Activated CD4-positive, alpha-beta T cell treated with anti-CD3 and anti-CD28 coated beads for 48 hours (primary cell): ENCODE results near the gene TENM4.

Experiments used
- DNase-seq: peaks from one replicate; pipeline ENCODE4 v3.0.0-alpha.2; 2020

Gene TENM4

DNA sequence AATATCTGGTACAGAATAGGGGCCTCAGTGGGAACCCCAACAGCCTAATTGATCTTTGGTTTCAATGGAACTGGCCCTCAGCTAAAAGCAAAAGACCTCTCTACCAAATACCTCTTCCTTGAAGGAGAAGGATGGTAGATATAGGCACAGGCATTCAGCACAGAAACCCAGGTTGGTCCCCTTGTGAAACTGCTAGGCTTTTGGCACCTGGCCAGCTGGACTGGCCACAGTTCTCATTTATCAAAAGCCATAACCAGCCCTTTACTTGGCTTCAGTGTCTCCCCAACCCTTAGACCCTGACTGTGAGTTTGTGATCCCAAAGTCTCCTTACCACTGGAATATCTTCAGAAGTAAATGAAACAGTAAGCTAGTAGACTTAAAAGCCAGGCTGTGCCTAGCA lies 152.9 kb downstream of the TENM4 start:
- DNase-seq: no peak

DNA sequence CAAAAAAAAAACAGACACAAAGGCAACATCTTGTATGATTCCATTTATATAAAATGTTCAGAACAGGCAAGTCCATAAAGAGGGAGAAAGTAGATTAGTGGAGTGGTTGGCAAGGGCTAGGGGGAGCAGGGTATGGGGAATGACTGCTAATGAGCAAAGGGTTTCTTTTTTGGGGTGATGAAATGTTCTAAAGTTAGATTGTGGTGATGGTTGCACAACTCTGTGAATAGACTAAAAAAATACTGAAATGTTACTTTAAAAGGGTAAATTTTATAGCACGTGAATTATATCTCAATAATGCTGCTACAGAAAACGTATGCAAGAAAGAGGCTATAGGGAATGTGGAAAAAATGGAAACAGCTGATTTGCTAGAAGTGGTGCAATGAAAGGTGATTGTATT lies 155.1 kb downstream of the TENM4 start:
- no peak for DNase-seq

DNA sequence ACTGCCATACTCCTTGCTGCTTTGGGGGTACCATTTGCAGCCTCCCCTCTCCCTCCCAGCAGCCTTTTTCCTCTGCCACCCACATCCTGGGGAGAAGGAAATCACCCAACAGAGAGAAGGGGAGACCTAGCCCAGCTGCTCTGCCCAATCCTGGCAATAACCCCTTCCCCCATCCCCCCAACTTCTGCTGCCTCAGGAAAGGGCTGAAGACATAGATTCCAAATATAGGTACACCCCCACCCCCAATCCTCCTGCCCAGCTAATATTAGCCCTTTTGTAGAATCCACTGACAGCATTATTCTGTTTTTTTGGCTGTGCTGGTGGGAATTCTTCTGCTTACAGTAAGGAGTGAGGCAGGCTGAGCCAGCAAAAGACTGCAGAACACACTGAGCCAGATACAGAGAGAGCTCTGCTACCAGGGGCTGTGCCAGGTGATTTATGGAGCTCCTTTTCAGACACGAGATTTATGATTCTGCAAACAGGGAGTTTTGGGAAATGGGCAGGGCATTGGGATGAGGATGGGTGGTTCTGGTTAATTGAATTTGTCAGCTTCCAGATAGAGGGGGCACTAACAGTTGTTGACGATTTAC lies 164.0 kb downstream of the TENM4 start:
- no peak for DNase-seq

DNA sequence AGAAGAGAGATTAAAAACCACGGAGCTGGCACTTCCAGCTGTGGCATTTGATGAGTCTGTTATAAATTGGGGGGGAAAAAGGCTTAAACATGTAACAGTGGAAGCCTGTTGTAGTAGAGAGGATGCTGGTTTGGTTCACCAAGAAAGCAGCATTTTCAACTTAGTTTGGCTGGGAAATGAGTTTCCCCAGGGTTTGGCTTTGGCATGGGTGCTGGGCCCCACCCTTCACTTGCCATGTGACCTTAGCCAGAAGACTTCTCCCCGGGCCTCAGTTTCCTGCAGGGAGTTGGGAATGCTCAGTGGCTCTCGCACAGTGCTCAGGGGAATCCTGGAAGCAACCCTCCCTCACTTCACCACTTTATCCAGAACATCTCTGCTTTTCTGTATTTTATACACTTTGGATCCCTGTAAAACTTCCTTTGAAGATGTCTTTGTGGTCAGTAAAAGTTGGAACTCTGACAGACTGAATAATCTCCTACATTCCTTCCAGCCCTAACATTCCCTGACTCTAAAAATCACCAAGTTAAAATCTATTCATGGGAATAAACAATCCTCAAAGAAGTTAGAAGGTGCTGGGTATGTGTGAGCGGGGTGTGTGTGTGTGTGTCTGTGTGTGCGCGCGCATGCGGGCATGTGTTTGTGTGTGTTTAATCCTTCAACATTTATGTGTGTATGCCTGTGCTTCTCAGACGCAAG lies 166.0 kb downstream of the TENM4 start:
- DNase-seq: no peak

GRCh38 chr11:79273781-79274180 lies 167.0 kb downstream of the TENM4 start:
- no peak for DNase-seq

GRCh38 chr11:79269611-79270307 lies 171.1 kb downstream of the TENM4 start:
- no peak for DNase-seq

- no peak for DNase-seq
Measured at GRCh38 chr11:79266396-79266795, 174.4 kb downstream of the TENM4 start.

- no peak for DNase-seq
Measured at GRCh38 chr11:79265756-79266322, 175.0 kb downstream of the TENM4 start.

DNA sequence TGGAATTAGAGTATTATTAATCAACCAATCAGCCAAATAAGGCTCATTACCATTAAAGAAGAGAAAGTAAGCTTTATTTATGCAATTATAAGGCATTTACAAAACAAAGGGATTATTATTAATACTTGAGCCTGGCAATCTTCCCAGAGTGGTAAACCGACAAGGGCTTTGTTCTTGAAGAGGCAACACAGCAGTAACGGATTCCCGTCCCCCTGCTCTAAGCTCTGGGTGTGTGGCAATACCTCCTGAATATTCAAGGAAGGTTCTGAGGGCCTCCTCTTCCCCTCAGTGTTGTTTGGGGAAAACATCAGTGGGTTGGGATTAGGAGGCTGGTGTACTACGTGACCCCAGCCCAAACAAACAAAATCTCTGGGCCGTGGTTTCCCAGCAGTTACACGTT lies 176.5 kb downstream of the TENM4 start:
- DNase-seq: no peak

- DNase-seq: no peak
Measured at GRCh38 chr11:79263001-79263400, 177.8 kb downstream of the TENM4 start.

DNA sequence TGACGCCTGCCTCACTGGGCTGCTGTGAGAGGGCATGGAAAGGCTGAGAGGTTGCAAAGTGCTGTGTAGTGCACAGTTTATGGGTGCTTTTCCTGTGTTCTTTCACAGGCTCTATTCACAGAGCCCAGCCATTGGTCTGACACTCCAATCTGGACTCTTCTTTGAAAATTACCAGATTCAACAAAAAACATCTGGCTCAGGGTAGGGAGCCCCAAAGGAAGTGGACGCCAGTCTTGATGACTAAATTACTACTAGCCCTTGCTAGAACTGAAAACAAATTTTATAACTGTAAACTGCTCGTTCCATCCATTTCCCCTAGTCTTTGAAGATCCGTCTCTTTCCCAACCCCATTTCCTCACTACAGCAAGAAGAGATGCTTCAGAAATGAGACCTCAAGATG lies 178.6 kb downstream of the TENM4 start:
- no peak for DNase-seq

DNA sequence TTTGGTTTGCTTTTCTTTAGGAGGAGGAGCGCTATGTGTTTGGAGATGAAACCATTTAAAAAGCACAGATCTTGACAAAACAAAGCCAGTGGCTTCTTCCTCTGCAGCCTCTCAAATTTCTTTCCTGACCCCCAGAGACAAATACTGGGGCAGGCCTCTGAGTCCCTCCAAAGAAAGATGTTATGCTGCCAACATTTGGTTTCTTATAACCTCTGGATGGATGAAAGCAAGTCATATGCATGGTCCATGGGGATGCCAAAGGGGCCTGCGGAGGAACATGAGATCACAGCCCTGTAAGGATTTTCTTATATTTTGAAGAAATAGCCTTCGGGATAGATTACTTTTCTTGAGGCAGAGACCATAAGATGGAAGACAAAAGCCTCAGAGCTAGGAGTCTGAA lies 179.1 kb downstream of the TENM4 start:
- no peak for DNase-seq

DNA sequence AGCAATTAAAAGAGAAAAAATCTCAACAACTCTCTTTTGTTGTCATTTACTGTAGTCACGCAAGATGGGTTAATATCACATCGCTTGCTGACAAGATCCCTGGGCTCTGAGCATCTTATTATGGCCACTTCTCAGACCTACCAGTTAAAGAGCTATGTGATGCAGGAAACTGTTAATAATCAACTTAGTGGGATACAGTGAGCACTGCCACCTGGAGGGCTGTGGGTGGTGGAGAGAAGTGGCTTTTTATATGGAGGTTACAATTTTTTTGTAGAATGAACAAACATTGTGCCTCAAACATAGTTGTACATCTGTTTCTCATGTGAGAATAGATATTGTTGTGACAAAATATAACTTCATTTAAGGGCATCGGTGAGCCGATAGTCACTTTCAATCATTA lies 181.0 kb downstream of the TENM4 start:
- no peak for DNase-seq

DNA sequence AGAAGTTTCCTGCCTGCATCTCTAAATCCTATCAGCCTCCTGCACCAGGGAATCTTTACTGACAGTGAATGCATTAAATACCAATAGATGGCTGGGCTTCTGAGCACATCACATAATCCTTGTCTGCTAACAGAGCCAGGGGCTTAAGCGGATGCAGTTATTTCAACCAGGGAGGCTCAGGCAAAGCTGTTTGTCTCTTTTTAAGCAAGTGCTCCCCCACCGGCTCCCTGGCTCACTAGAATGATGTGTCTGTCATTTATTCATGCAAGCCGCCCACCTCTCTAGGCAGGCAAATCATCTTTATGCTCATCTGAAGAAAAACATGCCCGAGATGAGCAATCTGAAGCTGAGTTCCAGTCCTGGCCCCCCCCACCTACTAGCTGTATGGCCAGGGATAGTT lies 182.3 kb downstream of the TENM4 start:
- no peak for DNase-seq

GRCh38 chr11:79255965-79256364 lies 184.9 kb downstream of the TENM4 start:
- DNase-seq: no peak

DNA sequence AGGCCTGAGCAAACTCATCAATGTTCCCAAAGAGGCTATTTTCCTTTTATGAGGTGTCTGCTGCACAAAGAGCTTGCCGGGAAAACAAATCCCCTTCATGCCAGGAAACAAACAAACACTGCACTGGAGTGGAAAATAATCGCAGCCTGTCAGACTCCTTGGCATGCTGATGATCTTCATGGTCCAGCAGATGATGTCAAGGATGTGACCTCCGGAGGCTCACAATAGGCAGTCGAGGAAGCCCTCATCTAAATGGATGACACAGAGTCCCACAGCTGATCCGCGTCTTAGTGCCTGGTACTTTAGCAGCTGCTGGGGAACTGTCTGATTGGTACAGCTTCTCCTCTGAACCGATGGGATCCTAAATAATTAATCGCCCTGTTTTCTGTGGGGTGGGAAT lies 187.6 kb downstream of the TENM4 start:
- no peak for DNase-seq

- no peak for DNase-seq
Measured at GRCh38 chr11:79249295-79249993, 191.4 kb downstream of the TENM4 start.

DNA sequence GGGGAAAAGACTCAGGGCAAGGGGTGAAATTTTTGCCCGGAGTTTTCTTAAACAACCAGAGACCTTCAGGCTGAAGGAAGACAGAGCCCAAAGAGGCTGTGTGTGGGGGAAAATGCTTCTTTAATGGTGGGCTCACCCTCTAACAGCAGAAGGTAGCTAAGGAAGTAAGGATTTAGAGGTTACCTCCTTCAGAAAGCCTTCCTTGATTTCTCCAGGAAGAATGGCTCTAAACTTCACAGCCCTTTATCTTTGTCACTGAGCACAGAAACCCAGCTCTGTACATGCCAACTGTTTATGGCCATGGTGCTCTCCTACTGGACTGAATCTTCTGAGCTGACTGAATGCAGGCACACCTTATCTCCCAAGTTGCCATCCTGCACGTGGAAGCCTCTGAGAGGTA lies 196.0 kb downstream of the TENM4 start:
- DNase-seq: no peak

GRCh38 chr11:79244241-79244772 lies 196.5 kb downstream of the TENM4 start:
- no peak for DNase-seq

- DNase-seq: no peak
Measured at GRCh38 chr11:79243422-79244210, 197.2 kb downstream of the TENM4 start.

DNA sequence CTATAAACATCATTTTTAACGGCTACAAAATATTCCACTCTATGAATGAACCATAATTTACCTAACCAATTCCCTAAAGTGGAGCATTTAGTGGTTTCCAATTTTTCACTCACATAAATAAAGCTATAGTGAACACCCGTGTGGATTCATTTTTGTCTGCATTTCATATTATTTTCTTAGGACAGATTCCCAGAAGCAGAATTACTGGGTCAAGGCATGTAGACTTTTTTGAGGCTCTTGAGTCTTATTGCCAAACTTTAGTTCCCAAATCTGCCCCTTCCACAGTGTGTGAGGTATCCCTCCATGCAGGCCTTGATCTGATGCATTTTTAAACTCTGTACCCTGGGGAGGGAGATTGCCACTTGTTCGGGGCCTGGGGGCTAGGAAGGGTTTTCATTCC lies 198.2 kb downstream of the TENM4 start:
- no peak for DNase-seq

GRCh38 chr11:79241852-79242241 lies 199.0 kb downstream of the TENM4 start:
- DNase-seq: no peak
